Stimulated activated CD4-positive, alpha-beta T cell treated with anti-CD3 and anti-CD28 coated beads, Interleukin-4, amount 100 ng/mL, for 48 hours (primary cell): ENCODE data around the gene WNT3A.
A peak's percentile ranks its signal among the peaks of the same experiment; 100 is the strongest.

Source experiments
- DNase-seq, 2 donors: peaks; one replicate each; pipeline ENCODE4 v3.0.0-alpha.2; 2020; ENCODE audit warnings: low read depth in 2 of 2

Gene WNT3A

DNA sequence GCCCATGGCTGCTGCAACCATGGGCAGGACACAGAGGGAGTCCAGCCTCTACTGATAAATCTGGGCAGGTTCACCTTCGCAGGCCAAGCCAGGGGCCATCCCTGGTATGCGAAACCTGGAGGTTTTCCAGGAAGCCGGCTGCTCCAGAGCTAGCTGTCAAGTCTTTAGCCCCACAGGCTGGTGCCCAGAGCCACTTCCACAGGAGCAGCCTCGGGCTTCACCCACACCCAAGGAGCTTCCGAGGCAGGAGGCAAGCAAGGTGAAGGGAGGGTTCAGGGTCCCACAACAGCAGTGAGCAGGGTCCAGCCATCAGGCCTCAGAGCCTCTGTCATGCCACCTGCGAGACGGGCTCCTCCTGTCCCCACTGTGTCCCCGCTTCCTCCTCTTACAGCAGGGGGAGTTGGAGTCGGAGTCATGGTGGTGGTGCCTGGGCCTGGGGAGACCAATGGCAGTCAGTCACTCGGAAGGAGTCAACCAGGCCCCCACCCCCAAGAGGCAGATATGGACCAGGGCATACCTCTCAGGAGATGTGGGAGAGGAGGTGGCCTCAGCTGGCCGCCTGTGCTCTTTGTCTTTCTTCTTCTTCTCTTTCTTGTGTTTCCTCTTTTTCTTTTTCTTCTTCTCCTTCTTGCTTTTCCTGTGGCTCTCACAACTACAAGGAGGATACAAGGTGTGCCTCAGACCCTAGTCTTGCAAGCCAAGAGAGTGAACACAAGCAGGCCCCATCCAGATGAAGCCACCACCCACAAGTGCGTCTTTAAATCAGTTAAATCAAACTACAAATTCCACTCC, 94.2 kb downstream of the WNT3A start:
- DNase-seq, result no peak

DNA sequence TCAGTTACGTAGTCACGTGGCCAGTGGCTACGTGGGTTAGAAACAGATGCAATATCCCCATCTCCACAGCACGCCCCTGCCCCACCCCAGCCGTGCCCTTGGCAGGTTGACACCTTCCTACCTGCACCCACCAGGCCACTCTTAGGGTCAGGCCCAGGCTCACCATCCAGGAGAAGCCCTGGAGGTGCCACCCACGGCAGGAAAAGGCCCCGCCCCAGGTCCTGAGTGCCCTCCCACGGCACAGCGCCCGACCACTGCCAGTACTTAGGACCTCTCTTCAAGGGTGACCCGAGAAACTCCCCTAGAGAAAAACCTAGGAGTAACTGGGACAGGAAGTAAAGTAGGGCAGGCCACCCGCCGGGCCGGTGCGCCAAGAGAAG, 94.8 kb downstream of the WNT3A start:
- no peak for DNase-seq

DNA sequence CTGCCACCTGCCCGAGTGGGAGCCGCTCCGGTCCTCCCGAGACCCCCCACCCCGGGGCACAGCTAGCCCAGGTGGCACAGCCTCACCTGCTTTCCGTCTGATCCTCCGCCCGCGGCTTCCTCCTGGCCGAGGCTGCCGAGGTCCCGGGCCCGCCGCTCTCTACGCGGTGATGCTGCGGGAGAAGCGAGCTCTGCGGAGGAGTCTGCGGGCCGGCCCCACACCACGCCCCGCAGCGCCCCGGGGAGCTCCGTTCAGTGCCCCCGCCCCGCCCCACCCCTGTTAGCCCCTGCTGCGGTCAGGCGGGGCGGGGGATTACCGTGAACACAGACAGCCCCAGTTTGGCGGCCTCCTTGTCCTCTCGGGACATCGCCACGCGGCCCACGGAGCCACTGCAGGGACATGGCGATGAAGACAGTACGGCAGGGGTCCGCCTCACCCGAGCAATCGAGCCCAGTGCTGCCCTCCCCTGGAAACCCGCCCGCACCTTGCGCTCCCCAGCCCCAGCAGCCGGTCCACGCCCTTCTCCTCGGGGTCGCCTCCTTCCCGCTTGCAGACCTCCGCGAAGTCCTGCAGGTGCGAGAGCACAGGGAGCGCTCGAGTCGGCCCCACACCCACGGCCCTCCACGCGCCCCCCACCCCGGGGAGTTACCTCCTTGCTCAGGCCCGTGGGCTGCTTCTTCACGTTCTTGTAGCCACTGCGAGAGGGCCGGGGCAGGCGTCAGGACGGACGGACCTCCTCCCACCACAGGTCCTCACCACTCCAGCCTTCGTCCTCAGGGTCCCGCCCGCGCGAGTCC, 95.4 kb downstream of the WNT3A start:
- peak in 1 of 2 donors; percentile 53 for DNase-seq

DNA sequence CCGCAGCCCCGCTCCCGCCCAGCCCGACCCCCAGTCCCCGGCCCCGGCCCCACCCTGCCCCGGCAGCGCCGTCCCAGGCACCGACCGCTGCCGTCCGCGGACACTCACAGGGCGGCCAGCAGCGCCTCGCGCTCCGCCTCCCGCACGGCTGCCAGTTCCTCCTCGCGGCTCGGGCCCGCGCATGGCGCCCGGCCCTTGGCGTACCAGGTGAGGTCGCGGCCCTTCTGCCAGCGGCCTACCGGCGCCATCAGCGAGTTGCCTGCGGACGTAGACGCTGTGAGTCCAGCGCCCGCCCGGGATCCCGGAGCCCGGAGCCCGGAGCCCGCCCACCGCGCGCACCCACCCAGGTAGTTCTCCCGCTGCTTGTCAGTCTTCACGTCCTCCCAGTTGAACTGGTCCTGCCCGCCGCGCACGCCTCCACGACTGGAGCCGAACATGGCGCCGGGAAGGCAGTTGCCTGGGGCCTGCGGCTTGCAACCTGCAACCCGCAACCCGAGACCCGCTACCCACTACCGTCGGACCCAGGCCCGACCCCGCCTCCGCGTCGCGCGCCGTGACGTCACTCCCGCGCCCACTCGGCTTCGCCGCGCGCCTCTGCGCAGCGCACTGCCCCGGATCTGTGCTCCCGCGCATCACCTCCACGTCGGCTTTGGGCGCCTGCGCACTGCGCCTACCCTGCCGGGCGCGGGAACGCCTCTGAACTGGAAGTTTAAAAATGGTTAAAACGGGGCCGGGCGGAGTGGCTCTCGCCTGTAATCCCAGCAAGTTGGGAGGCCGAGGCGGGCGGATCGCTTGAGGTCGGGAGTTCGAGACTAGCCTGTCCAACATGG, 96.2 kb downstream of the WNT3A start, which contains the start of gene C1orf35:
Gene C1orf35, minus strand, starts transcription at position 535 of the 830 bp plus-strand sequence. Its CDS starts 98 bp downstream, at position 437.
- peak; percentile 93 for DNase-seq

DNA sequence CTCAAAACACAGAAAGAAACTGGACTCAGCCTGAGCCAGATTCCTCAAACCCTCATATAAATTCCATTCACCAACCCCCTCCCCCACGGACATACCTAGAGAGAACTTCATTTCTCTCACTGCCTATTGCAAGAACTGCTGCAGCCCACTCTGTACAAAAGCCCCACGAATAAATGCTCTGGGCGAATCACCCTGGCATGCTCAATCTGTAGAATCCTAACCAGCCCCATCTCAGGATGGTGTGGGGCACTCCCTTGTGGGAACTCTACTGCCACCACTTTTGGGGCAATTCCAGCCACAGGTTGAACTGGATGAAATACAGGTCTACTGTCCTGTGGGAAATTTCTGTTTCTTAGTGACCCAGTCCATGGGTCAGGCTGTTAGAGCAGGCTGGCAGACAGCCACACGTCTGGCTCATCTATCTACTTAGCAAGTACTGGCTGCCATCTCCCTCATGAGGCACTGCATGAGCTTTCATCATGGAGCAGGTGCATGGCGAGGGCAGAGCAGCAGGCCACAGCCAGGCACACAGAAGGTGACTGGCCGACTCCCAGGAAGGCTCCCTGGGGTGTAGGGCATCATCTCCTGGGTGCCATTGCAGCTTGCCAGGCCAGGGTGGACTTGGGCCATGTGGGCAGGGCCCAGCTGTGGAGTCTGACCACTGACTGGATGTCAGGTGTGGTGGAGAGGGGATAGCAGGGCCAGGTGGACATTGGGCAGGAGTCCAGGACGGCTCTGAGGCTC, 97.9 kb downstream of the WNT3A start:
- no peak for DNase-seq

DNA sequence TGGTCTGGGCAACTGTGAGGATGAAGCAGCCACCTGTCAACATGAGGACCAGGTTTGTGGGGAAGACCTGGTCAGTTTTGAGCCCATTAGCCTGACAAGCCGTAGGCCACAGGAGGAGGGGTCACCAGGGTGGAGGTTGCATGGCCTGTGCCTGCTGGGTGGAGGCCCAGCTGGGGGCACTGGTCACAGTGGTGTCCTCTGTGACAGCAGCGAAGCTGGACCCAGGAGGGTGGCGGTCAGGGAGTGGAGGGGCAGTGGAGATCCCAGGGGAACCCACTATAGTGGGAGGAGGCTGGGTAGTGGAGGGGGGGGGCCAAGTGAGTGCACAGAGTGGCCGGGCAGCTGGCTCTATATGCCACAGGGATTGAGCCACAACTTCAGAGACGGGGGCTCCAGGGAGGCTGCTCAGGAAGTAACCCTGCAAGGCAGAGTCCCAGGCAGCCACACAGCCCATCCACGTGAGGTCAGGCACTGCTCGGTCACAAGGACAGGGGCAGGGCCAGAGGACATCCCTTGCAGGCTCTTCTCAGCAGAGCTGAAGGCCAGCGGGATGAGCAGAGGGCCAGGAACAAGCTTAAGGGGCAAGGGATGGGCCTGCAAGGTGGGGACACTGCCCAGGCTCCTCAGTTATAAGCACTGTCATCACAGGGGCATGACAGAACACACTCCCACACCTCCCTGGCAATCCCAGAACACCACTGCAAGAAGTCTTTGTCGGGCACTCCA, 98.6 kb downstream of the WNT3A start:
- DNase-seq, result no peak

DNA sequence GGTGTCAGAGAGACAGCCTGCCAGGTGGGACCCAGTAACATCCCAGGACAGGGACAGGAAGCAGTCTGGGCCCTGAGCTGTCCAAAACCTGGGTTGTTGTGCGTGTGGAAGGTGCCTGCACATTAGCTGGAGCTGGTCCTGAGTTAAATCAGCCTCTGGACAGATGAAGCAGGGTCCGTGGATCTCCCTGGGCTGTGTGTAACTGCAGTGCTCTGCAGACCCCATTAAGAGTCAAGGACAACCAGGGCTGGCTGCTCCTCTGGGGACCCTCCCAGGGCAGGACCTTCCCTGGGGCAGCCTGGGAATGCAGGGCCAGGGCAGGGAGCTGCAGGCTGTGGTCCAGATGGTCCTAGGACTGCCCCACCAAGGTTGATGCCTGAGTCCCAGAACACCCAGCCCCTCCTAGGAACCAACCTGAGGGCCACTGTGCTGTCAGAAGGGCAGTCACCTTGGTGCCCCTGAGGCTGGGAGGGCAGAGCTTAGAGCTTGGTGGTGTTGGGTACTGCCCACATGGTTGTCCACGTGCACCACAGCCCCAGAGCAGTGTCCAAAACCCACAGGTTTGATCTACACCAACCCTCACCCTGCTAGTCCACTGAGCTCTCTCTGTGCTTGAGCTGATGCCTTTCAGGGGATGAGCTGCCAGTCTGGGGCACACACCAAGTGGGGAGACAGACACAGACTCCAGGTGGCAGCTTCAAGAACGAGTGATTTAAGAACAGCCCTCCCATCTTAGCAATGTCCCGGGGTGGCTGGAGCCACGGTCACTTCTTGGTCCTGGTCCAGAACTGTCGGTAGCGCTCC, 99.4 kb downstream of the WNT3A start:
- DNase-seq, result no peak

DNA sequence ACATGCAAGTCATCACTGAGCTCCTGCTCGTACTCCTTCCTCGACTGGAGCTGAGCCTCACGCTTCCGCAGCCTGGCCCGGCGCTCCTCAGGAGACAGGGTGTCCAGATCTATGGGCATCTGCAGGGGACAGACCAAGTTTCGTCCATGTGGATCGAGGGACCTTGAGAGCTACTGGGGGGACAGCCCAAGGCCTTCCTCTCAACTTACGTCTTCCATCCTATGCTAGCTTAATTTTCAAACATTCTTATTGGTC, 99.9 kb downstream of the WNT3A start:
- no peak for DNase-seq

DNA sequence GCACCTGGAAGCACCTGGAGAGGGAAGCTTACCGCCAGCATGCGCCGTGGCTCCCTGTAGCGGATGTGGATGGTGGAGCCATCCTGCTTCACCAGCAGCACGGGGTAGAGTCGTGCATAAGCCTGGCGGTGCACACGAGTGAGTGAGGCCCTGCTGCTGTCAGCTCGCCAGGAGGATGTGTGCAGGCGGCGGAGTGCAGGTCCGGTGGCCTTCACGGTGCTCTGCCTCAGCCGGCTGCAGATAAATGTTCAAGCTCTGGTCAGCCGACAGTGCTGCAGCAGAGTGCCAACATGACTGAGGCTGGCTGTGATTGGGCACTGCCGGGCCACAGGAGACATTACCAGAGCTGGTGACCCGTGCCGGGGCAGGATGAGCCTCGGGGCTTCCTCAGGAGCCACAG, 100.8 kb downstream of the WNT3A start:
- no peak for DNase-seq

DNA sequence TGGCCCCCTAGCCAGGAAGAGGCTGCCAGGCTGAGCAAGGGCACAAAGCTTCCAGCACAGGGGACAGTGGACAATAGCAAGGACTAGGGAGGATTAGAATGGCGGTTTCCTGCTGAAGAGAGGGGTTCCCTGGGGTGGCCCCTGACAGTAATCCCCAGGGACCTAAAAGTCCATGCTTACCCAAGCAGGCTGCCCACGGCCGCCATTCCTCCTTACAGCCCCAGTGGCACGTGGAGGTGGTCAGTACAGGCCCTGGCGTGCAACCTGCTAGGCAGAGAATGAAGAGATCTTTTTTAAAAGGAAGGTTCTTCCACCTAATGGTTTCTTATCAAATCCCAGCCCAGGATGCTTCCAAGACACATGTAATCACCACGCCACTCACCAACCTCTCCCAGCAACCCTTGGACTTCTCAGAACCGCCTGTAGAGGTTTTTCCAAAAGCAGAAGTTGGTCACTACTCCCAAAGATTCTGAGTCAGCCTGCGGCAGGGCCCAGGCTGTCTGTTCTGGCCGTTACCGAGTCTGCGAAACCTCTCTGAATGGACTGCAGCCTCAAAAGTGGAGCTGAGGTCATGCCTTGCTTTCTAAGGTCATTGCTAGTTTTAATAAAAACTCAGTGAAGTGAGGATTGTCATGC, 101.4 kb downstream of the WNT3A start:
- DNase-seq, result no peak

DNA sequence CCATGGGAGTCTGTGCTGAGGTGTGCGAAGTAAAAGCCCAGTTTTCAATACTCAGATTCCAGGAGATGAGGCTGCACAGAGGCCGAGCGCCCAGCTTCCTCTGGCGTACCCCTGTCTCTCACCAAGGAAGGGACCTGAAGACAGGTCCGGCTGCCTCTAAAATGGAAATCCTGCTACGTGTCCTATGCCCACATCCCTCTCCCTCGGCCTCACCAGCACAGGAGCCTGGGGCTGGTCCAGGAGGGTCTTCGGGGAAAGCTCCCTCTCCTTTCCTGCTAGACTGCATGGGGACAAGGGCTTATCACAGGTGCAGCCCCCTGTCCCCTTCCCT, 101.9 kb downstream of the WNT3A start:
- DNase-seq, result no peak

DNA sequence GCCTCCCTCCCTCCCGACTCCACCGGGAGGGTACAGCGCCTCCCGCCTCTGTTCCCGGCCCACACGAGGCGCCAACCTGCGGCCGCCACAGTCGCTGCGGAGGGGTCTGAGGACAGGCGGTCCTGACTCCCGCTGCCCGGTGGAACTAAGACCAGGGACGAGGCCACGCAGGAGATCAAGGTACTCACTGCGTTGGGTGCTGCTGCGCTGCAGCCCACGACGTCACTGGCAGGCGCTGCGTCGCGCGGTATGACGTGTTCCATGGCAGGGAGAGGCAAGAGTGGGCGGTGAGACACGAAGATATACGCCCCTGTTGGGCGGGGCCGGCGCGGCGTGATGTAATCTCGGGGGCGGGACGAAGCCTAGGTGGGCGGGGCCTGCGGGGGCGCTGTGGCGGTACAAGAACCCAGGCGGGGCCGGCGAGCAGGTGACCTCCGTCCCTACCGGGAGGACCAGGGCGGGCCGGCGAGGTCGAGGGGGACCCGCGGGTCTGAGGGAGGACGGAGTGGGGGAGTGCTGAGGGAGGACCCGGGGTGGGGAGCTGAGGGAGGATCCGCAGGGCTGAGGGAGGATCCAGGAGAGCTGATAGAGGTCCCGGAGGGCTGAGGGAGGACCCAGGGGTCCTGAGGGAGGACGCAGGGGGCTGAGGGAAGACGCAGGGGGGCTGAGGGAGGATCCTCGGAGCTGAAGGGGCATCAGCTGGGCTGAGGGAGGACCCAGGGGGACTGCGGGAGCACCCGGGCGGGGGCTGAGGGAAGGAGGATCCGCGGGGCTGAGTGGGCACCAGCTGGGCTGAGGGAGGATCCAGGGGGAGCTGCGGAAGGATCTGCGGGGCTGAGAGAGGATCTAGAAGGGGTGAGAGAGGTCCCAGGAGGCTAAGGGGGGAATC, 102.5 kb downstream of the WNT3A start, which contains the start of gene MRPL55:
Gene MRPL55, minus strand, starts transcription at position 227 of the 889 bp plus-strand sequence. CDS start 1,039 bp downstream, outside the sequence.
- peak; percentile 94 to 98 for DNase-seq

DNA sequence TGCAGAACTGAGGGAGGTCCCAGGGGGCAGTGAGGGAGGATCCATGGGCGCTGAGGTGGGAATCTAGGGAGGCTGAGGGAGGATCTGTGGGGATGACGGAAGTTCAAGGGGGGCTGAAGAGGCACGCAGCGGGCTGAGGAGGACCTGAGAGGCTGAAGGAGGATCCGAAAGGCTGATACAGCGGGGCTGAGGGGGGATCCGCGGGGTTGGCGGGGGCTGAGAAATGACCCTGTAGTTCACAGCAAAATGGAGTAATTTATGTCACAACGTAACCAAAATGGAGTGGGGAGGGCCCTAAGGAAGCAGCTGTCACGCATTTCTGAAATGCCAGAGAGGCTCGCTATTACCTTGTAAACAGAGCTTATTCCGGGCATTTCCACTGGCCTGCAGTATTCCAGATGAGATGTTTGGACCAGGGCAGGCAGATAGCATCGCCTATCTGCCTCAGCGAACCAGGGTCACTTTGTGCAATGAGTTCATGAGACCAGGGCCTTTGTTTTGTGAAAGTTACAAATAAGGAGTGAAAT, 103.2 kb downstream of the WNT3A start:
- no peak for DNase-seq

DNA sequence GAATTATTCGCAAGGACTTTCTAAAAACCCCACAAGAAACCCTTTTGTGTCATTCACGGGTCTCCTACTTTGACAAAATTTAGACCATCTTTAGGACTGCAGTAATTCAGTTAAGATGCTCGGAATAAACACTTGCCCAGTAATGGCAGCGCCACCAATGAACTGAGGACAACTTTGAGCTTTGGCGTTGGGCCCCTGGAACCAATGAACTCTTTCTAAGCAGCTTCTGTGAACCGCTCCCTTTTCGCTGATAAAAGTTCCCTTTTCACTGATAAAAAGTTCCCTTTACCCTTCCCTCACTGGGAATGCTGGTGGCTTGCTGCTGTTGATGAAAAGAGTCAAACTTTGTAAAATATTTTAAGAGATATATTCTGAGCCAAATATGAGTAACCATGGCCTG, 103.8 kb downstream of the WNT3A start:
- DNase-seq, result no peak
